MM.1S (cell line): ENCODE measurements around the gene DDT.
"Not testable (repeated sequence)": the region's sequence is repeated elsewhere in the genome, so short reads cannot be mapped to it uniquely, and the experiment has no call there.

Experiments used
- DNase-seq: peaks from one replicate; pipeline ENCODE4 v3.0.0-alpha.2; 2015
- H2AFZ ChIP-seq: fragments of 300-600 bp; sonication (generic); 2 replicates; pipeline ENCODE4 v1.6.0; 2016; ENCODE audit warnings: antibody characterized with exemption, low read length
- H3F3A ChIP-seq: fragments of 300-600 bp; sonication (generic); 2 replicates; pipeline ENCODE4 v1.6.1; 2016; ENCODE audit warnings: mild to moderate bottlenecking, antibody characterized with exemption, low read length, moderate library complexity, mixed read lengths; ENCODE audit not compliant: insufficient read depth
- H3K27ac ChIP-seq: fragments of 300-600 bp; sonication (generic); 2 replicates; pipeline ENCODE4 v1.5.1; 2016; ENCODE audit warnings: mild to moderate bottlenecking, low read length
- H3K27me3 ChIP-seq: fragments of 300-600 bp; sonication (generic); replicated peaks from 2 replicates; pipeline ENCODE4 v1.6.0; 2016; ENCODE audit warnings: low read length; ENCODE audit not compliant: insufficient read depth
- H3K36me3 ChIP-seq: fragments of 300-600 bp; sonication (generic); replicated peaks from 2 replicates; pipeline ENCODE4 v1.6.1; 2016; ENCODE audit warnings: mild to moderate bottlenecking, low read length, mixed read lengths; ENCODE audit not compliant: insufficient read depth
- H3K4me1 ChIP-seq: fragments of 300-600 bp; sonication (generic); 2 replicates; pipeline ENCODE4 v1.6.1; 2016; ENCODE audit warnings: low read length, mixed read lengths
- H3K4me2 ChIP-seq: fragments of 300-600 bp; sonication (generic); 2 replicates; pipeline ENCODE4 v1.6.0; 2016; ENCODE audit warnings: low read depth, low read length
- H3K4me3 ChIP-seq: fragments of 300-600 bp; sonication (generic); 2 replicates; pipeline ENCODE4 v1.5.1; 2016; ENCODE audit warnings: low read length, mixed read lengths
- H3K79me2 ChIP-seq: fragments of 300-600 bp; sonication (generic); 2 replicates; pipeline ENCODE4 v1.6.1; 2016; ENCODE audit warnings: mixed run types, low read length, mixed read lengths
- H3K9ac ChIP-seq: fragments of 300-600 bp; sonication (generic); 2 replicates; pipeline ENCODE4 v1.6.1; 2016; ENCODE audit warnings: low read length, mixed read lengths
- H3K9me2 ChIP-seq: fragments of 300-600 bp; sonication (generic); replicated peaks from 2 replicates; pipeline ENCODE4 v1.6.1; 2016; ENCODE audit warnings: mild to moderate bottlenecking, low read length, mixed read lengths; ENCODE audit not compliant: insufficient read depth
- H3K9me3 ChIP-seq: fragments of 300-600 bp; sonication (generic); replicated peaks from 2 replicates; pipeline ENCODE4 v1.6.1; 2016; ENCODE audit warnings: mild to moderate bottlenecking, low read length, mixed read lengths; ENCODE audit not compliant: insufficient read depth
- H4K20me1 ChIP-seq: fragments of 300-600 bp; sonication (generic); 2 replicates; pipeline ENCODE4 v1.6.1; 2016; ENCODE audit warnings: mild to moderate bottlenecking, low read length, moderate library complexity, mixed read lengths; ENCODE audit not compliant: insufficient read depth
- CTCF ChIP-seq: fragments of 300-600 bp; sonication (generic); IDR thresholded peaks from 2 replicates; pipeline ENCODE4 v1.5.1; 2016; ENCODE audit warnings: antibody characterized with exemption, low read length, mixed read lengths
- EZH2 ChIP-seq: fragments of 300-600 bp; sonication (generic); optimal IDR thresholded peaks from 2 replicates; pipeline ENCODE3; 2017; ENCODE audit warnings: low read depth, mild to moderate bottlenecking, antibody characterized with exemption, low read length, mixed read lengths
- EZH2phosphoT487 ChIP-seq: fragments of 300-600 bp; sonication (generic); IDR thresholded peaks from 2 replicates; pipeline ENCODE4 v1.6.1; 2018; ENCODE audit warnings: antibody characterized with exemption, low read length

DDT gene

GRCh38 chr22:23984430-23984829 is 10.2 kb upstream of the DDT start:
- H3K36me3 ChIP-seq, result no peaks in the 10 kb centered on the region
- TF ChIP-seq EZH2phosphoT487 (no peak), EZH2 (no peak), CTCF (peak; percentile 58)
- no peaks in the 10 kb centered on the region for H3K4me1 ChIP-seq
- H3K9me2 ChIP-seq, result no peaks in the 10 kb centered on the region
- no peak overlapping the region for H3K4me2 ChIP-seq
- no peaks in the 10 kb centered on the region for H3K79me2 ChIP-seq
- H2AFZ ChIP-seq, result no peak overlapping the region
- H3K9ac ChIP-seq, result no peak overlapping the region
- no peaks in the 10 kb centered on the region for H4K20me1 ChIP-seq
- H3K27me3 ChIP-seq, result no peaks in the 10 kb centered on the region
- H3F3A ChIP-seq, result no peaks in the 10 kb centered on the region
- peak; percentile 22 for DNase-seq
- H3K9me3 ChIP-seq, result no peaks in the 10 kb centered on the region
- no peak overlapping the region for H3K27ac ChIP-seq
- no peak overlapping the region for H3K4me3 ChIP-seq

GRCh38 chr22:23980567-23980966 is 6.3 kb upstream of the DDT start:
- not testable (repeated sequence) for H3K4me3 ChIP-seq, H3K27ac ChIP-seq, H3K4me2 ChIP-seq, H3K4me1 ChIP-seq, H3K36me3 ChIP-seq, DNase-seq, H3K9me3 ChIP-seq, H3K9me2 ChIP-seq, H2AFZ ChIP-seq, H3K27me3 ChIP-seq, H3K79me2 ChIP-seq, H3F3A ChIP-seq, H3K9ac ChIP-seq, H4K20me1 ChIP-seq

- not testable (repeated sequence) for H3K79me2 ChIP-seq, H3K9ac ChIP-seq, H3F3A ChIP-seq, H4K20me1 ChIP-seq, H3K9me2 ChIP-seq, H3K27ac ChIP-seq, H3K4me1 ChIP-seq, H3K9me3 ChIP-seq, H3K36me3 ChIP-seq, H3K4me2 ChIP-seq, H2AFZ ChIP-seq, H3K27me3 ChIP-seq, DNase-seq, H3K4me3 ChIP-seq
These were observed 5.5 kb upstream of the DDT start, which contains the start of gene GSTT2 for GRCh38 chr22:23979557-23980240. Gene GSTT2 (plus strand): TSS chr22:23980134.

GRCh38 chr22:23977304-23977703 is 3.1 kb upstream of the DDT start:
- H3K4me1 ChIP-seq, H3K79me2 ChIP-seq, DNase-seq, H2AFZ ChIP-seq, H3F3A ChIP-seq, H3K36me3 ChIP-seq, H3K4me3 ChIP-seq, H4K20me1 ChIP-seq, H3K27ac ChIP-seq, H3K9ac ChIP-seq, H3K9me3 ChIP-seq, H3K4me2 ChIP-seq, H3K9me2 ChIP-seq, H3K27me3 ChIP-seq: not testable (repeated sequence)

GRCh38 chr22:23974836-23975352 is 653 bp upstream of the DDT start:
- H3K4me3 ChIP-seq, DNase-seq, H3K9ac ChIP-seq, H3K9me3 ChIP-seq, H2AFZ ChIP-seq, H3K36me3 ChIP-seq, H4K20me1 ChIP-seq, H3K4me1 ChIP-seq, H3F3A ChIP-seq, H3K27ac ChIP-seq, H3K9me2 ChIP-seq, H3K4me2 ChIP-seq, H3K27me3 ChIP-seq: not testable (repeated sequence)
- H3K79me2 ChIP-seq, result peaks cover 21% of the 10 kb centered on the region

GRCh38 chr22:23971927-23972326 is 2.3 kb downstream of the DDT start:
- not testable (repeated sequence) for H3K9me2 ChIP-seq, H4K20me1 ChIP-seq, H3K36me3 ChIP-seq, DNase-seq, H3K4me3 ChIP-seq, H3K27ac ChIP-seq, H2AFZ ChIP-seq, H3K9ac ChIP-seq, H3K4me2 ChIP-seq, H3K27me3 ChIP-seq, H3K9me3 ChIP-seq, H3K4me1 ChIP-seq
- peaks cover 11% of the 10 kb centered on the region for H3F3A ChIP-seq
- peaks cover 30% of the 10 kb centered on the region for H3K79me2 ChIP-seq
